DMS153 treated with DMSO at 0.1 percent for 48 hours (cell line): ENCODE measurements around the gene PILRA.
"Not testable (repeated sequence)": the region's sequence is repeated elsewhere in the genome, so short reads cannot be mapped to it uniquely, and the experiment has no call there.

Source experiments
- DNase-seq: peaks from one replicate; lab custom pipeline; 2025; ENCODE audit not compliant: unreplicated experiment; lab: John Stamatoyannopoulos, UW

The PILRA gene

GRCh38 chr7:100376066-100376465, 2.8 kb downstream of the PILRA start:
- no peak for DNase-seq

GRCh38 chr7:100378114-100378755, 4.9 kb downstream of the PILRA start:
- no peak for DNase-seq

GRCh38 chr7:100380196-100380595, 6.9 kb downstream of the PILRA start:
- DNase-seq = no peak

GRCh38 chr7:100381531-100382233, 8.4 kb downstream of the PILRA start:
- DNase-seq = not testable (repeated sequence)

- DNase-seq = not testable (repeated sequence)
Measured at GRCh38 chr7:100382234-100382853, 9.1 kb downstream of the PILRA start.

GRCh38 chr7:100384628-100385294, 11.5 kb downstream of the PILRA start:
- DNase-seq = no peak

GRCh38 chr7:100386940-100387339, 13.7 kb downstream of the PILRA start:
- no peak for DNase-seq

GRCh38 chr7:100387695-100388094, 14.4 kb downstream of the PILRA start:
- DNase-seq = no peak

- DNase-seq = no peak
Measured at GRCh38 chr7:100389437-100390088, 16.3 kb downstream of the PILRA start.

- no peak for DNase-seq
Measured at GRCh38 chr7:100390286-100391009, 17.2 kb downstream of the PILRA start.

- DNase-seq = no peak
Measured at GRCh38 chr7:100393233-100393905, 20.1 kb downstream of the PILRA start.

- DNase-seq = no peak
Measured at GRCh38 chr7:100394077-100394476, 20.8 kb downstream of the PILRA start.

GRCh38 chr7:100396421-100396982, 23.2 kb downstream of the PILRA start:
- no peak for DNase-seq

- DNase-seq = no peak
Measured at GRCh38 chr7:100397315-100398081, 24.2 kb downstream of the PILRA start.

- DNase-seq = no peak
Measured at GRCh38 chr7:100398239-100398638, 25.0 kb downstream of the PILRA start.

- DNase-seq = no peak
Measured at GRCh38 chr7:100400041-100400440, 26.8 kb downstream of the PILRA start.

GRCh38 chr7:100400656-100401055, 27.4 kb downstream of the PILRA start:
- DNase-seq = no peak

GRCh38 chr7:100401811-100402210, 28.5 kb downstream of the PILRA start:
- DNase-seq = no peak

GRCh38 chr7:100402241-100402640, 29.0 kb downstream of the PILRA start:
- DNase-seq = no peak
